ENCODE results near the gene IRX3.

The IRX3 gene

DNA sequence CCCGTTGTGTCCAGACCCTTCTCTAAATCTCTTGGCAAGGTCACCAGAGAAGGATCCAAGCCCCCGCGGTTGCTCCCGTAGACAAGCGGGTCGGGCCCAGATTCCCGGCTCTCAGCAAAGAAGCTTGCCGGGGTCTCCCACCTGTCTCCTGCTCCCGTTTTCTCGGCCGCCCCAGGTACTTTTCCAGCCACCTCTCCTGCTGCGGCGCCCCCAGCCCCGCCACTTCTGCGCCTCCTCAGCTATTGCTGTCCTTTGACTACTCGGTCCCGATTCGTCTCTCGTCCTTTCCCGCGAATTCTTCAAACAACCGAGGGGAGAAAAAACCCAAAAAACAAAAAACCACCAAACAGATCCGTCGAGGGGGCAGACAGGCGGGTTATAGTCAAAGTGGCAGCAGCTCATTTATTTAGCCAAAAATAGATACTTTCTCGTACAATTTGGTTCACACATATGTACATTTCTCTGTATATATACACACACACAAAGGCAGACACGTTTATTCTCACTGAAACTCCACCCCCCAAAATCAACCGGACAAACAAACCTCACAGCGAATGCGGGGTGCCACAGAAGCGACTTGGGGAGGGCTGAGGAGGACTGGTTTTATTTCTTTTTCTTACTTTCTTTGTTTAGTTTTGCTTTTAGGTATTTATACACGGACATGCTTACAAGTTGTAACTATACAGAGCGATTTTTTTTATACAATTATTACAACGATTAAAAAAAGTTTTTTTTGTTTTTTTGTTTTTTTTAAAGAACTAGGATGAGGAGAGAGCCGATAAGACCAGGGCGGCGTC, 3.5 kb downstream of the IRX3 start:
- no peak overlapping the region for H3K4me3 ChIP-seq (ENCODE audit: low read depth, low read length)
- TF ChIP-seq, protein P1, sequence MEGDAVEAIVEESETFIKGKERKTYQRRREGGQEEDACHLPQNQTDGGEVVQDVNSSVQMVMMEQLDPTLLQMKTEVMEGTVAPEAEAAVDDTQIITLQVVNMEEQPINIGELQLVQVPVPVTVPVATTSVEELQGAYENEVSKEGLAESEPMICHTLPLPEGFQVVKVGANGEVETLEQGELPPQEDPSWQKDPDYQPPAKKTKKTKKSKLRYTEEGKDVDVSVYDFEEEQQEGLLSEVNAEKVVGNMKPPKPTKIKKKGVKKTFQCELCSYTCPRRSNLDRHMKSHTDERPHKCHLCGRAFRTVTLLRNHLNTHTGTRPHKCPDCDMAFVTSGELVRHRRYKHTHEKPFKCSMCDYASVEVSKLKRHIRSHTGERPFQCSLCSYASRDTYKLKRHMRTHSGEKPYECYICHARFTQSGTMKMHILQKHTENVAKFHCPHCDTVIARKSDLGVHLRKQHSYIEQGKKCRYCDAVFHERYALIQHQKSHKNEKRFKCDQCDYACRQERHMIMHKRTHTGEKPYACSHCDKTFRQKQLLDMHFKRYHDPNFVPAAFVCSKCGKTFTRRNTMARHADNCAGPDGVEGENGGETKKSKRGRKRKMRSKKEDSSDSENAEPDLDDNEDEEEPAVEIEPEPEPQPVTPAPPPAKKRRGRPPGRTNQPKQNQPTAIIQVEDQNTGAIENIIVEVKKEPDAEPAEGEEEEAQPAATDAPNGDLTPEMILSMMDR (IDR thresholded peaks at IDR 0.05; ENCODE audit: low read depth, low read length) = no peak

DNA sequence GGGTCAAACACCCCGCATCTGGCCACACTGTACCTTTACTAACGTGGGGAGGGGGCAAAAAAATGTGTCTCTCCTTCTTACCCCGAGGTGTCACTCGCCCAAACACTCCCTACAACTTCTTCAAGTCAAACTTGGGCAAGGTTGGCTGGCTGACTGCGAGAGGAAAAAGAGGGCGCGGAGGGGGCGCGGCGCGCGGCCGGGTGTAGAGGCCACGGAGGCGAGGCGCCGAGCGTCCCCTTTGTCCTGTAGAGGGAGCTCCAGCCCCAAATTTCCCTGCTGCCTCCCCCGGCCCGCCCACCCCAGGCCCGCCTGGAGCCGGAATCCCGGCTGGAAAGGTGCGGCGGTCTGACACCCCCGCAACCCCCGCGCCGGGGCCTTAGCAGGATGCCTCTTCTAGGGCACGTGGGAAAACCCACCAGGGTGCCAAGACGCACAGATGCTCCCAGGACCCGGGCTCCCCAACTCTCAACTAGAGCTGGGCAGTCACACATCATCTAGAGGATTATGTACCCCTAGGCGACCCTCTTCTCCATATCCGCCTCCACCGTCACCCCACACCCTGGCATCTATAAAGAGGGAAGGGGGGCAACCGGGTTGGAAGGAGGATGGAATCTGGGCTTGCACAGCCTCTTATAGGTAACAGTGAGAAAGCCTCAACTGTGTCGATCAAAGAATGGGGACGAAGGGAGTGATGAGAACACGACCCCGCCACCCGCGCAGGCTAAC, 4.2 kb downstream of the IRX3 start:
- TF ChIP-seq, protein P1 (IDR thresholded peaks at IDR 0.05; ENCODE audit: low read depth, low read length) = no peak
- no peak overlapping the region for H3K4me3 ChIP-seq (ENCODE audit: low read depth, low read length)

DNA sequence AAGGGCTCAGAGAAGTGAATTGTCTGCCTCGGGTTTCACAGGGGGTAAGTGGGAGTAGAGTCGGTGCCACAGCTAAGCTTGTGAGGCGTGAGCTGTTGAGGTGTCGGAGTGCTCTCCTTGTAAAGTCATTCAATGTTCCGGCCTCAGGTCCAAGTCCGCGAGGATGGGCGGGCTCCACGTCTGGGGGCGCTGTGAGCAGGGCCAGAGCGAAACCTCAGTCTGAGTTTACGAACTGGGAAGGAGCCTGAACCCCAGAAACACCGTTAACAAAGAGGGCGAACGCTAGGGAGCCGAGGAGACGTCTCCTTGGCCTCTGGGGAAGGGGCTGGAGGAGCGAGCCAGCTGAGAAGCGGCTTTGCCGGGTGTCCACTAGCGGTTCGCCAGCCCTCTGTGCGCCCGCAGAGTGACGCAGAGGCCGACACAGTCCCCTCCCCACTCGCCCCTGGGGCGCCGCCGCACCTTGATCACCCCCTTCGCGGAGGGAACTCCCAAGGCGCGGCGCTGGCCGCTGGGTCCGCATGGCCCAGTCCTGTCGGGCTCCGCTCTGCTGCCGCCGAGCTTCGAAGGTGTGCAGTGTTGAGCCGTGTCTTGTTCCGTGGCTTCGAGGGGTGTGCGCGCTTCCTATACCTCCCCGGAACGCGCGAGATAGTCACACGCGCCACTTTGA, 4.9 kb downstream of the IRX3 start:
- TF ChIP-seq, protein P1 (IDR thresholded peaks at IDR 0.05; ENCODE audit: low read depth, low read length) = no peak
- H3K4me3 ChIP-seq (ENCODE audit: low read depth, low read length) = no peak overlapping the region

DNA sequence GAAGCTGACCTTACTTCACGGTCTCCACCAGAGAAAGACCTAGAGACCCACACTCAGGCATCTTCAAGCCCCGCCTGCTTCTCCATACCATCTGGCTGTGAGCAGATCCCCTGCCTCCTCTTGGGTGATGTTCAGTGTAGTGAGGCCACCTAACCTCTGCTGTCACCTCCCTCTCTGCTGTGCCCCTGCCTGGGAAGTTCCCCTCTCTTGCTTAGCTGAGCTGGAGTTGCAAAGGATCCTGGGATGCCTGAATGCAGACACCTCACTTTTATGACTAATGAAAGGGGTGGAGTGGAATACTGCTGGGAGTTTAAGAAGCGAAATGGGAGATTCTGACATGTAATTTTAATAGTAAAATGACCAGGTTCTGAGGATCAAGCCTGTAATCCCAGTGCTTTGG, 5.8 kb downstream of the IRX3 start:
- no peak overlapping the region for H3K4me3 ChIP-seq (ENCODE audit: low read depth, low read length)
- TF ChIP-seq, protein P1 (IDR thresholded peaks at IDR 0.05; ENCODE audit: low read depth, low read length) = no peak

DNA sequence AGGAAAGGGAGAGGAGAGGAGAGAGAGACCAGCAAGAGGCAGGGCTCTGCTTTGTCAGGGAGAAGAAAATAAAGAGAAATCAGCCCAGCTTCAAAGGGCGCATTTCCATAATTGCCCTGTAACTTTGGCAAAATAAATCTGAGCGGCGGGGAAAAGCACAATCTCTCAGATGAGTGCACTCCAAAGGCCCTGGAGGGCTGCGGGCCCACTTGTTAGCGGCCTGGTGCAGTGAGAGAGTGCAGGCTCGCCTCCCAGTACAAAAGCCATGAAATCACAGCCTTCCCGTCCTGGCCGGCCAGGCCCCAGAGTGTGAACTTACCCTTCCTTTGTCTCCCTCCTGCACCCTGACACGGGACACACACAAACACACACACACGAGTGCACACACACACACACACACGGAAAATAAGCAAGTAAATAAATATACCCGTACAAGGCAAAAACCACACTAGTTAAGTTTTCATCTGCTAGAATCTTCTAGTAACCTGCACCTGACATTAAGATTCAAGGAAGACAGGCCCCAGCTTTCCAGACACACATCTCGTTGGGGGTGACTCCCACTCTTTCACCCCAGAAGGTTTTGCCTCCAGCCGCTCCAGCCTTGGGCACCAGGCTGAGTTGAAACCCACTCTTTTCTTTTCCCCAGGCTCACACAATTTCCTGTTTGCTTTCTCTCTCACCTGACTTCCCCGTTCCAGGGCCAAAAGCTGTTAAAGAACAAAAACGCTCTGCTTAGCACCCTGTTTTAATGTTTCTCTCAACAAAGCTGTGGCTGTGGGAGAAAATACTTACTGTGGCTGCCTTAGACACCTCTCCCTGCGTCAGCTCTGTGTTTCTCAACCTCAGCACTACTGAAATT, 8.5 kb downstream of the IRX3 start:
- TF ChIP-seq, protein P1 (IDR thresholded peaks at IDR 0.05; ENCODE audit: low read depth, low read length) = no peak
- H3K4me3 ChIP-seq (ENCODE audit: low read depth, low read length) = no peak overlapping the region

DNA sequence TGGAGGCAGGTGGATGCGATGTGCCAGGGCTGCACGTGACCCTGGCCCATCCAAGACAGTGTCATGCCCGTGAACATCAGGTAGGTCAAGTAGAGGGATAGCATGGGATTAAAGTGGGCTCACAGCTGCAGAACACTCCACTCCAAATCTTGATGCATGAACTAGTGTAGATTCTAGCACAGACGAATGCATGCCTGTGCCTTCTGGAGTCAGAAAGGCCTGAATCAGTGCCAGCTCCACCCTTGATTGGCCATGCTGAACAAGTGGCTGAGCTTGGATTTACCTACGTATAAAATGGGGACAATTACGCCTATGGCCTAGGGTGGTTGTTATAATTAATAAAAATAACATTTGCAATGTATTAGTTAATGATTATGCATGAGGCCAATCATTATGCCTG, 10.6 kb downstream of the IRX3 start:
- TF ChIP-seq, protein P1 (IDR thresholded peaks at IDR 0.05; ENCODE audit: low read depth, low read length) = no peak

More for the DNA sequence above, 10.6 kb downstream of the IRX3 start:
- no peak overlapping the region for H3K4me3 ChIP-seq (ENCODE audit: low read depth, low read length)

Measured in WI38 (cell line).